Ammon's horn (tissue), 1 donor: ENCODE data around the gene ZNF277.

ENCODE experiments used
- DNase-seq: peaks from one replicate; pipeline ENCODE4 v3.0.0-alpha.2; 2016; ENCODE audit warnings: low spot score

The ZNF277 gene

GRCh38 chr7:112350585-112350984 lies 144.1 kb downstream of the ZNF277 start:
- no peak for DNase-seq

GRCh38 chr7:112356596-112356995 lies 150.1 kb downstream of the ZNF277 start:
- no peak for DNase-seq

GRCh38 chr7:112357136-112357535 lies 150.6 kb downstream of the ZNF277 start:
- no peak for DNase-seq

GRCh38 chr7:112358513-112358912 lies 152.0 kb downstream of the ZNF277 start:
- DNase-seq, result no peak

GRCh38 chr7:112359086-112359485 lies 152.6 kb downstream of the ZNF277 start:
- no peak for DNase-seq

DNA sequence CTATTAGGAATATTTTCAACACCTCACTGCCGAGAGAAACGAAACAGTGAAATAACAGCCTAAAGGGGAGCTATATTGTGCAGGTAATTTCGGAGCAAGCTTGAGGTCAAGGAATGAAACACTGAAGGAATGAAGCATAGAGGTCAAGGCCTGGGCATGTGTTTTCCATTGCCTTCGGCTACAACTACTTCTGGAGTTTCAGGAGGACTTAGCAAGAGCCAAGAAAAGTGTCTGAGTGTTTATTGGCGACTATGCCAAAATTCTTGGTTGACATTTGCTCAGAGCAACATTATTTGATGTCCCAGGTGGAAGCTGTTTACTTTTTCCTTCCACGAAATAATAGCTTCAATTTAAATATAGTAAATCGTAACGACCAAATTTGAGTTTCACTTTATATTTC lies 154.2 kb downstream of the ZNF277 start:
- no peak for DNase-seq

DNA sequence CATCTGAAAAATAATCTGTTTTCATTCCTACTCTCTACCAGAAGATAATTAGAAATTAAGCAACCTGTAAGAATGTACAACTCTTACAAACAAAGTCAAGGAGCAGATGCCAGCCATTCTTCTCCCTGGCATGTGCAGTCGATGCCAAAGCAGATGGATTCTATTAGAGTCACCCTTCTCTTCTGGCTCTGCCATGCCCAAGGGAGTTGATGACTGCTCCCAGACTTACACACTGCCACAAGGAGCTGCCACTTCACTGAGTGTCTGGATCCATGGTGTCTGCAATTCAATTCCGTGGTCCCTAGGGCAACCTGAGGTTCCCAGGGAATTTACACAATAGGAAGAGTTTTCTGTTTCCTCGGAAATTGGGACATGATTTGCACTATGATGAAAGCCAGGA lies 154.7 kb downstream of the ZNF277 start:
- DNase-seq, result no peak

- DNase-seq, result no peak
Measured at GRCh38 chr7:112362053-112362650, 155.7 kb downstream of the ZNF277 start.

GRCh38 chr7:112362731-112363131 lies 156.2 kb downstream of the ZNF277 start:
- DNase-seq, result peak; percentile 38

GRCh38 chr7:112364388-112364787 lies 157.9 kb downstream of the ZNF277 start:
- no peak for DNase-seq

- DNase-seq, result no peak
Measured at GRCh38 chr7:112365551-112365950, 159.1 kb downstream of the ZNF277 start.

DNA sequence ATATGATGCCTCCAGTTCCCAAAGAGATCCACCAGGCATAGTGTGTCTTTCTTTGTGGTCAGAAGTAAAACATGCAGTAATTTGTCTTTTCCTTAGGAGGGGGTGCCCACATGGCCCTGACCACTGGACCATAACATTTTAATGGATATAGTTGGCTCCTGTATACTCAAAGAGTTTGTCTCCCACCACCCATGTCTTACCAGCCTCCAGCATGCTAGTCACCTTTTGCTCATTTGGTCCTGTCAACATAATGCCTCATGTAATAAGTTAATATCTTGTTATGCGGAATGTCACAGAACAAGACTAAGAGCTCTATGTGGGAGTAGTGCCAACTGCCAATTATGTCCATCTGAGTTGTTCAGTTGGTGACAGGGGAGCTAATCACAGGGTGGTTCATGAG lies 160.4 kb downstream of the ZNF277 start:
- no peak for DNase-seq

DNA sequence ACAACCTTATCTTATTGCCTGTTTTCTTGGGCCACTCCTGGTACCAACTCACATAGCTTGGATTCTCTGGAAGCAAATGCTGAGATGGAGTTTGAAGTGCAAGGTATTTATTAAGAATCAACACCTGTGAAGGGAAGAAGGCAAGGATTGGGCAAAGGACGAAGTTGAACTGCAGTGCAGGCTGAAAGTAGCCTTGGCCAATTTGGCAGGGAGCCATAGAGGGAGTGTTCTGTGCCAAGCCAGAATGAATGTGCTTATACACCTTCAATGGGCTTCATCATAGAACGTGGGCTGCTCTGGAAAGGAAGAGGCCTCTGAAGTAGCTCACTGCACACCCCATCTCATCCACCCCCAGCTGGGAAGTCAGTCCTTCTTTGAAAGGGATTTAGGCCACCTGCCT lies 163.9 kb downstream of the ZNF277 start:
- DNase-seq, result no peak

DNA sequence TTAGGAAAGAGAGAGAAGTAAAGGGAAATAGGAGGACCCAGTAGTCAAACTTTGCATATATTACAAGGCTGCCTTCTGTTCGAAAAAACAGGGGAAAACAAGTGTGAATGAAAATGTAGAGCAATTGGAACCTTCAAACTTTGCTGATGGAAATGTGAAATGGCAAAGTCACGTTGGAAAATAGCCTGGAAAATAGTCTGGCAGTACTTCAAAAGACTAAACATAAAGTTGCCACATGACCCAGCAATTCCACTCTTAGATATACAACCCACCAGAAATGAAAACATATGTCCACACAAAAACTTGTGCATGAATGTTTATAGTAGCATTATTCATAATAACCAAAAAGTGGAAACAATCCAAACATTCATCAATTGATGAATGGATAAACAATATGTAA lies 165.2 kb downstream of the ZNF277 start:
- no peak for DNase-seq

GRCh38 chr7:112372101-112372500 lies 165.6 kb downstream of the ZNF277 start:
- no peak for DNase-seq

- no peak for DNase-seq
Measured at GRCh38 chr7:112377593-112377992, 171.1 kb downstream of the ZNF277 start.

DNA sequence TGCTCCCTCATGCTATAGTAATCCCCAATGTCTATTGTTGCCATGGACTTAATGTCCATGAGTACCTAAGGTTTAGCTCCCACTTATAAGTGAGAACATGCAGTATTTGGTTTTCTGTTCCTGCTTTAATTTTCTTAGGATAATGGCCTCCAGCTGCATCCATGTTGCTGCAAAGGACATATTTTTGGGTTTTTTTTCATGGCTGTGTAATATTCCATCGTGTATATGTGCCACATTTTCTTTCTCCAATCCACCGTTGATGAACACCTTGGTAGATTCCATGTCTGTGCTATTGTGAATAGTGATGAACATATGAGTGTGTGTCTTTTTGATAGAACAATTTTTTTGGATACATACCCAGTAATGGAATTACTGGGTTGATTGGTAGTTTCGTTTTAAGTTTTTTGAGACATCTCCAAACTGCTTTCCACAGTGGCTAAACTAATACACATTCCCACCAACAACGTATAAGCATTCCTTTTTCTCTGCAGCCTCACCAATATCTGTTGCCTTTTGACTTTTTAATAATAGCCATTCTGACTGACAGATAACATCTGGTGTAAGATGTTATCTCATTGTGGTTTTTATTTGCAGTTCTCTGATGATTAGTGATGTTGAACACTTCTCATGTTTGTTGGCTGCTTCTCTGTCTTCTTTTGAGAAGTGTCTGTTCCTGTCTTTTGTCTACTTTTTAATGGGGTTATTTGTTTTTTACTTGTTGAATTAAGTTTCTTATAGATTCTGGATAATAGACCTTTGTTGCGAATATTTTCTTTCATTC lies 175.0 kb downstream of the ZNF277 start:
- DNase-seq, result no peak

GRCh38 chr7:112383671-112384417 lies 177.3 kb downstream of the ZNF277 start:
- DNase-seq, result no peak

DNA sequence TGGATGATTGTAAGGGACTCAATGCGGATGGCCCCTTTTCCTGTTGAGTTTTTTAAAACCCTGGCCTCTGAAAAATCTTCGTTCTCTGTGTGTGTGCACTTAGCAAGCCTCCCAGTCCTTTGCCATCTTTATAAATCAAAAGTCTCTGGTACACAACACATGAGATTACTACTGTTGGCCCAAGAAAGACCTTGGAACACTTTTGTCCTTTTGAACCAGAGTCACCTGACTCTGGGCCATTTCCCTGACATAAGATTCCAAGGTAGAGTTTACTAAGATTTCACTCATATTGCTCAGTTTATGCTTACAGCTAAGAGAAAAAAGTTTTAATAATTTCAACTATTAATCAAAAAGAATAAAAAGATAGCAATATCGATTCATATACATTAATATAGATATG lies 179.0 kb downstream of the ZNF277 start:
- DNase-seq, result no peak

GRCh38 chr7:112386619-112387018 lies 180.1 kb downstream of the ZNF277 start:
- no peak for DNase-seq

DNA sequence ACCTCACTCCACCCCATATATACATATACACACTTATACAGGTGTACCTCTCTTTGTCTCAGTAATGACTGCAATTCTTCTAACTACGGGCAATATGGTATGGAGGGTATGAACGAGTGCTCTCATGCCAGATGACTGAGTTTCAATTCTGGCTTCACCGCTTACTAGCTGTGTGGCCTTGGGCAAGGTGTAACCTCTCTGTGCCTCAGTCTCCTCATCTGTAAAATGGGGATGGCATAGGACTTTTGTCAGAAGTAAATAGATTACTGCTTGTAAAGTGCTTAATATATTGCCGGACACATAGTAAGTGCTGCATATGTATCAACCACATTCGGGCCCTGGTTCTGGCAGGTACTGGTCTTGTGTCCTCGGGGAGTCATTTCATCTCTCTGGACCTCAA lies 183.7 kb downstream of the ZNF277 start:
- no peak for DNase-seq

DNA sequence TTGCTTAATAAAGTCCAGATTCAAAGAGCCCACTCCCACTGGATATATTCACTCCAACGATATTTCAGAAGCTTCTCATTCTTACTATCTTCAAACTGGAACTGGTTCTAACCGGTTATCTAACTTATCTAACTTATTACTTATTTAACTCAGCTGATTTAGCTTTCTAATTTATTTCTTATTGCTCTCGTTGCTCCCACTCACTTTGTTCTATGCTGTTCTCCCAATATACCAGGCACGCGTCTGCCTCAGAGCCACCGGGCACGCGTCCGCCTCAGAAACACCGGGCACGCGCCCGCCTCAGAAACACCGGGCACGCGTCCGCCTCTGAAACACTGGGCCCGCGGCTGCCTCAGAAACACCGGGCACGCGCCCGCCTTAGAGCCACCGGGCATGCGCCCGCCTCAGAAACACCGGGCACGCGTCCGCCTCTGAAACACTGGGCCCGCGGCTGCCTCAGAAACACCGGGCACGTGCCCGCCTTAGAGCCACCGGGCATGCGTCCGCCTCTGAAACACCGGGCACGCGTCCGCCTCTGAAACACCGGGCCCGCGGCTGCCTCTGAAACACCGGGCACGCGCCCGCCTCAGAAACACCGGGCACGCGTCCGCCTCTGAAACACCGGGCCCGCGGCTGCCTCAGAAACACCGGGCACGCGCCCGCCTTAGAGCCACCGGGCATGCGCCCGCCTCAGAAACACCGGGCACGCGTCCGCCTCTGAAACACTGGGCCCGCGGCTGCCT lies 184.8 kb downstream of the ZNF277 start:
- DNase-seq, result peak; percentile 63
